ENCODE data around the gene ANAPC1.
"Not testable (repeated sequence)": the region's sequence is repeated elsewhere in the genome, so short reads cannot be mapped to it uniquely, and the experiment has no call there.

GRCh38 chr2:111727611-111728110, 156.3 kb downstream of the ANAPC1 start:
- not testable (repeated sequence) for TF ChIP-seq CTCF (IDR thresholded peaks at IDR 0.05; ENCODE audit: borderline replicate concordance, extremely low read depth, low read length, poor library complexity, severe bottlenecking); EZH2 (IDR thresholded peaks at IDR 0.05; ENCODE audit: borderline replicate concordance, low read depth, low read length, severe bottlenecking)
